ENCODE data around the gene CD63.
A peak's percentile ranks its signal among the peaks of the same experiment; 100 is the strongest.

The CD63 gene

DNA sequence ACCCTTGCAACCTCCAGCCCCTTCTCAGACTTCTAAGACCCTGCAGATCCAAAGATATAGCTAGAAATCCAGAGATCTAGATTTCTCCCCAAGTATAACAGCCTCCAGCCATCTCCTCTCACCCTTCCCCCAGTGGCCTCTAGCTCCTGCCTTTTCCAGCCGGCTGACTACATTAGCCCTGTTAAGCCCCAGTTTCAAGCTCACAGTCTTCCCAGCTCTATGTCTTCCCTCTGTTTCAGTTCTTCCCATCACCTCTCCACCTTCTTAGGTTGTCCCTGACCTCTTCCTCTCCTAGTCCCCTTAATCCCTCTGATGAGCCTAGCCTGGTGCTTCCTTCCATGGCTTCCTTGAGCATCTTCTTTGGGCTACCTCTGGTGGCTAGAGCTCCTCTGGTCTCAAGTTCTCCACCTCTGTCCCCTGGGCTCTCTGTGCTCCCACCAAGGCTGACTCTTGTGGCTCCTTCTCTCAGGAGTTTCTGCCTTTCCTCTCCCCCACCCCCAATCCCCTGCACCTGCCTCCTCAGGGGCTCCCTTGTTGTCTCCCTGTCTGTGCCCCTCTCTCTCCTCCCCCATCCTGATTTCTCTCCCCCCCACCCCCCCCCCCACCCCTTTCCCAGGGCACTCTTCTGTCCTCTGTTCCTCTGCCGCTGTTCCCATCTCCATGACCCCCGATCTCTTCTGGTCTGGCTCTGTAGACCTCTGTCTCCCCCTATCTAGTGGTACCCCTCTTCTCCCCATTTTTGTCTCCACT is 13.3 kb upstream of the CD63 start:
- DNase-seq (ENCODE audit: extremely low read depth in 1 of 2, low read depth in 1 of 2) = no peak

GRCh38 chr12:55739025-55739378 is 10.2 kb upstream of the CD63 start:
- no peak for DNase-seq (ENCODE audit: extremely low read depth in 1 of 2, low read depth in 1 of 2)

GRCh38 chr12:55738123-55739024 is 9.6 kb upstream of the CD63 start:
- DNase-seq (ENCODE audit: extremely low read depth in 1 of 2, low read depth in 1 of 2) = peak; percentile 45 to 61

DNA sequence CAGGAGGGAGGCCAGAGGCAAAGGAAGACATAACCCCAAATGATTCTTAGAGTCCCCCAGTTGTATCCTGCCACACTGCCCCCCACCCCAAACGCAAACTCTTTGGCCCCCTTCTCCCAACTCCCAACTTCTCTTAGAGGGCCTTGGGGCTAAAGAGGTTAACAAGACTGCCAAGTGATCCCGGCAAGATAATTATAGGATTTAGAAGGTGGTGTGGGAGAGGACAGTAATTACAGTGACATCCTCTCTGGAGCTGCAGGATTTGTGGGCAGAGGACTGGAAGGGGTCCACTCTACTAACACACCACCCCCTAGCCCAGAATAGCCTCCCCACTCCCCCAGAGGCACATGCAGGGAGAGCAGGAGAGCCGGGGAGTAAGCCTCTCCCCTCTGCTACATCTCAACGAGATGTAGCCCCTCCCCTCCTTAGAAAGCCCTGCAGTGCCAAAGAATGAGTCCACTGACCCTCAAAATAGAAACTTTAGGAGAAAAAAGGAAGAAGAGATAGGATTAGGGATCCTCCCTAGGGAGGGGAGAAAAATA is 8.8 kb upstream of the CD63 start:
- no peak for DNase-seq (ENCODE audit: extremely low read depth in 1 of 2, low read depth in 1 of 2)

DNA sequence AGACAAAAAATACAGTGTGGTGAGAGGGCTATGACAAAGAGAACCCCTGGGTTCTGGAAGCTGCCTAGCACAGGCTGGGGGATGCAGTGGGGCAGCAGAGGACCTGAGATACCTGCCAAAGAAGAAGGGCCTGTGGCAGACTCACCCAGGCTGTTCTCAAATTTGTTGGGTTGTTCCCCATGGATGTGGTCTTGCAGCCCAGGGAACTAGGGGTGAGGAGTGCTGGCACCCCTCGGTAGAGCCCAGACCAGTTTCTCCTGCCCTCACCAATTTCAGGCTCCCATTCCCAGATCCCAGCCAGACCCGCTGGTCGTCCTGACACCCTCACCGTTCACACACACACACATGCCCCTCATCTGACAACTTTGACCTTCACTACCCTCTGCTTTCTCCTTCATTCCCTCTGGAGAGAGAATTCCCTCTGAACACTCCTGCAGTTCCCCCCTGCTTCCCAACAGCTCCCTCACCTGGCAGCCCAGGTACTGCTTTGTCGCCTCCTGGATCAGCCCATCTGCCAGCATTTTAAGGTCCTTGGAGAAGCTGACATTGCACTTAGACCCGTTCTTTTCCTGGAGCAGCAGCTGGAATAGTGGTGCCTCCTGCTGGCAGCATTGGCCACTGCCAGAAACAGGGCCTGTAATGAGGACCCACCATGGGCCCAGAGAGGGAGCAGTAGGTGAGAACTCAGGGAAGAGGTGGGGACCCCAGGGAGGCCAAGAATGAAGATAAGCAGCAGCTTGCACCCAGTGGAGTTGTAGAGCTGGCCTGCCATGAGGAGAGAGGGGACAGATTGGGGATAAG is 8.2 kb upstream of the CD63 start:
- DNase-seq (ENCODE audit: extremely low read depth in 1 of 2, low read depth in 1 of 2) = peak in 1 of 2 donors; percentile 34

GRCh38 chr12:55736076-55736475 is 7.3 kb upstream of the CD63 start:
- DNase-seq (ENCODE audit: extremely low read depth in 1 of 2, low read depth in 1 of 2) = no peak

GRCh38 chr12:55734595-55734994 is 5.8 kb upstream of the CD63 start:
- DNase-seq (ENCODE audit: extremely low read depth in 1 of 2, low read depth in 1 of 2) = no peak

GRCh38 chr12:55733858-55734257 is 5.0 kb upstream of the CD63 start:
- DNase-seq (ENCODE audit: extremely low read depth in 1 of 2, low read depth in 1 of 2) = no peak

DNA sequence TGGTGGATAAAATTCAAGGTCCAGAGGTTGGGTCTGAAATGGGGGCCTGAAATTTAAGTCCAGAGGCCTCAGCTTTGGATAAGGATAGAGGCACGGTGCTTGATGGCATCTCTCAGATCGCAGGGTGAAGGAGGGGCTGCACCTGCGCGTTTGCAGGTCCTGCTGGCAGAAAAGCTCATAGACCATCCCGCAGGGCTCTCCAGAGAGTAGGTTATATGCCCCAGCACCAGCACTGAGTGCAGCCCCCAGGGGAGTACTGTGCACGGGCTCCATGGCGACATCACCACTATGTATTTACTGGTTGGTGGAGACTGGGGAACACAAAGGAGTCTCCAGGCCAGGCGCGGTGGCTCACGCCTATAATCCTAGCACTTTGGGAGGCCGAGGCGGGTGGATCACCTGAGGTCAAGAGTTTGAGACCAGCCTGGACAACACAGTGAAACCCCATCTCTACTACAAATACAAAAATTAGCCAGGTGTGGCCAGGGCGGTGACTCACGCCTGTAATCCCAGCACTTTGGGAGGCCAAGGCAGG is 4.3 kb upstream of the CD63 start:
- no peak for DNase-seq (ENCODE audit: extremely low read depth in 1 of 2, low read depth in 1 of 2)

GRCh38 chr12:55732288-55732687 is 3.5 kb upstream of the CD63 start:
- no peak for DNase-seq (ENCODE audit: extremely low read depth in 1 of 2, low read depth in 1 of 2)

- no peak for DNase-seq (ENCODE audit: extremely low read depth in 1 of 2, low read depth in 1 of 2)
Observed at GRCh38 chr12:55729819-55730818, 1.3 kb upstream of the CD63 start.

DNA sequence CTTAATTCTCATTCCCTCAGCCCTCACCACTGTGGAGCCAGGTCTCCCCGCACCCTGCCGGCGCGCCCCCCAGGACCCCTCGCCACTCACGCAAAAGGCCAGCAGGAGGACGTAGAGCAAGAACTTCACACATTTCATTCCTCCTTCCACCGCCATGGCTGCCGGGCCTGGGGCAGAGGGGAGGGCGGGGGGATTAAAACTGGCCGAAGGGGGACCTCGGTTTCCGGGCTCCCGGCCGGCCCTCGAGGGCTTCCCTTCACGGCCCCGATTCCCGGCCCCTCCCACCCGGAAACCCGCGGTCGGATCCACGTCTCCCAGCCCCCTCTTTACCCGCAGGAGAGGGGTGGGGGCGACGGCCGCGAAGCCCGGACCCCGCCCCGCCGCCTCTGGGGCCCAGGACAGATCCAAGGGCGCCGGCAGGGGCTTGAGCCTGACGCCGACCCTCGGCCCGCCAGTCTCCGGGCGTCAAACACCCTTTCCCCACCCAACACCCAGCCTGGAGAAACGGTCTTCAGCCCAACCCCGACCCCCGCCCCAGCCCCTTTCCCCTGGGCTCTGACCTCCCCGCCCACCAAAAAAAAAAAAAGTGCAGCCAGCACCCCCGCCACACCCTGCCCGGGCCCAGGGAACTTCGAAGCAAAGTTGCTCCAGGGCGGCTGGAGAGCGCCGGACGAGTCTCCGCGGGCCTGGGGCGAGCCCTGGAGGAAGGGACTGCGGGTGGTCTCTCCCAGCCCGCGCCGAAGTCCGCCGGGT is 447 bp downstream of the CD63 start:
- no peak for DNase-seq (ENCODE audit: extremely low read depth in 1 of 2, low read depth in 1 of 2)

GRCh38 chr12:55727643-55728185 is 1.1 kb downstream of the CD63 start:
- no peak for DNase-seq (ENCODE audit: extremely low read depth in 1 of 2, low read depth in 1 of 2)

DNA sequence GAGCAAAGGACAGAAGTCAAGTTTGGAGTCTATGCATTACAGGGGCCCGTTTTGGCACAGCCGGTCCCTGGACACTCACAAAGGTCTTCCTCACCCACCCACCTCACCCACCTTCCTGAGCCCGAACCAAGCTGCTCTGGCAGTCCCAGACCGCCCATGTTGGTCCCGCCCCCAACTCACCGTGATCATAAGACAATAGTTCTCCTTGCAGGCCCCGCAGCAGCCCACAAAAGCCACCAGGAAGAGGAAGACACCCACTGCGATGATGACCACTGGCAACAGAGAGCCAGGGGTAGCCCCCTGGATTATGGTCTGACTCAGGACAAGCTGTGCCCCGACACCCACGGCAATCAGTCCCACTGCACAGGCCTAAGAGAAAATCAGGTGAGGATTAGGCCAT is 1.8 kb downstream of the CD63 start:
- DNase-seq (ENCODE audit: extremely low read depth in 1 of 2, low read depth in 1 of 2) = no peak

GRCh38 chr12:55725556-55725955 is 3.3 kb downstream of the CD63 start:
- no peak for DNase-seq (ENCODE audit: extremely low read depth in 1 of 2, low read depth in 1 of 2)

DNA sequence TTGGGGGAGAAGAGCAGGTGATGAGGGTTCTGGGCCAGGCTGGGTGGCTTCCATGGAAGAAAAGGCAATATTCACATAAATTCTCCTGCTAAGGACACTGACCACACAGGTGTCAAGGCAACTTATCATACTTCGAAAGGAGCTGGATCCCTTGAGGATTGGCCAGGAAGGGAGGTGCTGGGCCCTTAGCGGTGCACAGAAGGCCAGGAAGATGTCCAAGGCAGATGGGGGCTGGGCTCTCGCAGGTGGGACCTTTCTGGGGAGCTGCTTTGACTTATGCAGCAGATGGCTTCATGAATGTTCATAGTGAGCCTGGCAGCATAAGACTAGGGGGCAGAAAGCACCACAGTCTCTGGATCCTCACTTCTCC is 3.9 kb downstream of the CD63 start:
- no peak for DNase-seq (ENCODE audit: extremely low read depth in 1 of 2, low read depth in 1 of 2)

DNA sequence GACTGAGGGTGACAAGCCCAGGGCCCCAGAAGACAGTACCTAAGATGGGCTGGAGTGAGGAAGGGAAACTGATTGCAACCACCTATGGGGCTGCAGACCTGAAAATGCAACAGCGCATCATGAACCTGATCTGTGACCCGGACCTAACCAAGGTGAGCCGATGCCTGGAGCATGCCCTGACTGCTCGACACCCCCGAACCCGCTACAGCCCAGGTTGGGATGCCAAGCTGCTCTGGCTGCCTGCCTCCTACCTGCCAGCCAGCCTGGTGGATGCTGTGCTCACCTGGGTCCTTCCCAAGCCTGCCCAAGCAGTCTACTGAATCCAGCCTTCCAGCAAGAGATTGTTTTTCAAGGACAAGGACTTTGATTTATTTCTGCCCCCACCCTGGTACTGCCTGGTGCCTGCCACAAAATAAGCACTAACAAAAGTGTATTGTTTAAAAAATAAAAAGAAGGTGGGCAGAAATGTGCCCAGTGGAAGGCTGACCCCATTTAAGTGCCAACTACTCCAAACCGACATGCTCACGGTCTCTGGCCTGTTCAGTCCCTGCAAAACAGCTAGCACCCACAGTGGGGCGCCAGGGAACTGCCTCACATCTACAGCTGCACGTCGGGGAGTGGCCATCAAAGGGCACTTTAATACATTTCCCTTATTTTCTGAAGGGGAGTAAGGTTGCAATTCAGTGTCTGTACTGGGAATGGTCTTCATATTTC is 4.4 kb downstream of the CD63 start:
- DNase-seq (ENCODE audit: extremely low read depth in 1 of 2, low read depth in 1 of 2) = peak in 1 of 2 donors; percentile 37
